ENCODE data around the gene DCHS1.

DCHS1 gene

GRCh38 chr11:6673523-6674218 is 18.1 kb upstream of the DCHS1 start:
- DNase-seq: no peak

DNA sequence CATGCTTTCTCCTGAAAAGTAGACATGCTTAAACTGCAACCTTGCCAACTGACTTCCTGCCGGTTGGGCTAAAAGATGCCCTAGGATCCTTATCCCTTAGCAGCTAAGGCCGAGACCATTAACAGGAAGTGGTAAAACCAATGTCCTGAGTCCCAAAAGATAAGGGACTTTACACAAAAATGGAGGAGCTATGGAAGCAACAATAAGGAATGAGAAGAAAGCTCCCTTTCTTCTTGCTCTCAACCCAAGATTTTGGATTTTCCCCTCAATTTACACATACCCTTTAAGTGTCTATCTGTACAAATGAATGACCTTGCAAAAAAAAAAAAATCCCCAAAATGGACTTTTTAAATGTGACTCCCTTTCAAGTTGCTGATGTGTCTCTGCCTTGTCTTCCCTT is 16.4 kb upstream of the DCHS1 start:
- no peak for DNase-seq

GRCh38 chr11:6670202-6670830 is 14.7 kb upstream of the DCHS1 start:
- DNase-seq: peak; percentile 19

DNA sequence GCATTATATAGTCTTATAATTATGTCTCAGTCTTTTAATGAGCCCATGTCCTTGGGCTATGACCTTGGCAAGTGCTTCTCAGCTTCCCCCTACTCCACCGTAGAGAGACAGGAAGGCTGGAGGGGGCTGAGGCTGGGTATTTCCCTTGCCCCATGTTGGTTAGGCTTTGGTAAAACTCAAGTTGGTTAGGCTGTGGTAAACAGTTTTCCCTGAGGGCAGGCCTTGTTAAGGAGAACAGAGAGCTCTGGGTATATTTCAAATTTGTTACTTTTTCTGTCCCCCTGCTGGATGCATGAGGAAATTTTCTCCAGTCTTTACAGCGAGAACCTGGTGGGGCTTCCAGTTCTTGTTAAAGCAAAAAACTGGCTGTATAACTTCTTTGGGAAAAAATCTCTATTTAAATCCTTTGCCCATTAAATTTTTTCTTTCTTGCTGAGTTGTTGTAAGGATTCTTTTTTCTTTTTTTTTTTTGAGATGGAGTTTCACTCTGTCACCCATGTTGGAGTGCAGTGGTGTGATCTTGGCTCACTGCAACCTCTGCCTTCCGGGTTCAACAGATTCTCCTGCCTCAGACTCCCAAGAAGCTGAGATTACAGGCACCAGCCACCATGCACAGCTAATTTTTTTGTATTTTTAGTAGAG is 12.2 kb upstream of the DCHS1 start:
- DNase-seq: peak; percentile 41

DNA sequence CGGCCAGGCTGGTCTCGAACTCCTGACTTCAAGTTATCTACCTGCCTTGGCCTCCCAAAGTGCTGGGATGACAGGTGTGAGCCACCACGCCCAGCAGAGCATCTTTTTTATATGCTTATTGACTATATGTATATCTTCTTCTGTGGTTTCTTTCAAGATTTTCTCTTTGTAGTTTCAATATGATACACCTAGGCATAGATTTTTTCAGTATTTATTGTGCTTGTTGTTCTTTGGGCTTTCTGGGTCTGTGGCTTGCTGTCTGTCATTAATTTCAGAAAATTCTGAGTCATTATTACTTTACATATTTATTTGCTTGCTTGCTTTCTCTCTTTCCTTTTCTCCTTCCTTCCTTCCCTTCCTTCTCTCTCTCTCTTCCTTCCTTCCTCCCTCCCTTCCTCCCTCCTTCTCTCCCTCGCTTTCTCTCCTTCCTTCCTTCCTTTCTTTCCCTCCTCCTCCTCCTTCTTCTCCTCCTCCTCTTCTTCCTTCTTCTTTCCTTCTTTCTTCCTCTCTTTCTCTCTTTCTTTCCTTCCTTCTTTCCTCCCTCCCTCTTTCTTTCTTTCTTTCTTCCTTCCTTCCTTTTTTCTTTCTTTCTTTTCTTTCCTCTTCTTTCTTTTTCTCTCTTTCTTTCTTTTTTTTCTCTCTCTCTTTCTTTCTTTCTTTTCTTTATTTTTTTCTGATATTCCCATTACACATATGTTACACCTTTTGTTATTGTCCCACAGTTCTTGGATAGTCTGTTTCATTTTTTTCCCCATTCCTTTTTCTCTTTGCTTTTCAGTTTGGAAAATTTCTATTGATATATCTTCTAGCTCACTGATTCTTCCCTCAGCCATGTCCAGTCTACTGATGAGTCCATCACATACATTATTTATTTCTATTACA is 10.9 kb upstream of the DCHS1 start:
- no peak for DNase-seq

- DNase-seq: no peak
Observed at GRCh38 chr11:6664551-6664950, 8.9 kb upstream of the DCHS1 start.

GRCh38 chr11:6663794-6664469 is 8.3 kb upstream of the DCHS1 start:
- DNase-seq: no peak

DNA sequence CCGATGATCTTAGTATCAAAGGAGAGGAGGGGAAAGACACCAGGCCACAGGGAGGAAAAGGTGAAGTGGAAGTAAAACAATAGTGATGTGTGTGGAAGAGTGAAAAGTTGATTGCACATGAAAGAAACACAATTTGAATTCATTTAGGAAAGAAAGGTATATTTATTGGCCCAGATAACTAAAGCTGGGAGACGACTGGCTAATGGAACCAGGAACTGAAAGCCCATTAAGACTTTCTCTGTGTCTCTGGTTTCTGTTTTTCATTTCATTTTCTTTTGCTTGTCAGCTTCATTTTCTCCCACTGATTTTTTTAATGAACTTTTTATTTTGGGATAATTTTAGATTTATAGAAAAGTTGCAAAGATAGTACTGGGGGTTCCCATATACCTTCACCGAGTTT is 5.1 kb upstream of the DCHS1 start:
- DNase-seq: no peak

GRCh38 chr11:6658647-6659046 is 3.0 kb upstream of the DCHS1 start:
- no peak for DNase-seq

GRCh38 chr11:6657346-6657745 is 1.7 kb upstream of the DCHS1 start:
- DNase-seq: no peak

GRCh38 chr11:6656936-6657335 is 1.3 kb upstream of the DCHS1 start:
- DNase-seq: no peak

GRCh38 chr11:6656584-6656915 is 941 bp upstream of the DCHS1 start:
- DNase-seq: no peak

DNA sequence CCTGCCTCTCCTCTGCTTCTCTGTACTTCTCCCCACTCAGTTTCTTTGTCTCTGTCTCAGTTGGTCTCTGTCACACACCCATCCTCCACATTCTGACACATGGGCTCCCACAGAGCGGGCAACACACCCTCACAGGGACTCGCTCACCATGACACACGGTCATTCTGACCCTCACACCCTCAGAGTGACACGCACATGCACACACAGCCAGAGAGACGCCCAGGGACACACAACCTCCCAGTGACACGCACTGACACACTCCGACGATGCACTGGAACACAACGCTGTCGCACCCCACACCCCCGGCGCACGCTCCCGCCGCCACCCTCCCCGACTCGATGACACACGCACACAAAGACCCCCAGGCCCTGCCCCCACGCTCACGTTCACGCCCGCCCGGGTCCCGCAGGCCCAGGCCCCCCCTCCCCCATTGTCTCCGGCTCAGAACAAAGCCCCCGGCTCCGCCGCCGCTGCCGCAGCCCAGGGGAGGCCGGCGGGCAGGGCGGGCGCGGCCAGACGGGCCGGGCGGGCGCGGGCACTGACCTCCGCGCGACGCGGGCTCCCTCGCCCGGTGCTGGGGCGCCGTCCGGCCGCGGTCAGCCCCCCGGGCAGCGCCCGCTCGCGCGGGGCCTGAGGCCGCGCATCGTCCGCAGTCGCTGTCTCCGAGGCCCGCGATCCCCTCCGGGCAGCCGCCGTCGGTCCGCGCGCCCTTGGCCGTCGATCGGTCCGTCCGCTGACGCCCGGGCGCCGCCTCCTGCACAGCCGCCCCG is 404 bp downstream of the DCHS1 start:
- DNase-seq: peak; percentile 47

- DNase-seq: no peak
Observed at GRCh38 chr11:6654281-6655019, 1.2 kb downstream of the DCHS1 start.

GRCh38 chr11:6653656-6654055 is 2.0 kb downstream of the DCHS1 start:
- DNase-seq: no peak

GRCh38 chr11:6653097-6653496 is 2.5 kb downstream of the DCHS1 start:
- DNase-seq: no peak

DNA sequence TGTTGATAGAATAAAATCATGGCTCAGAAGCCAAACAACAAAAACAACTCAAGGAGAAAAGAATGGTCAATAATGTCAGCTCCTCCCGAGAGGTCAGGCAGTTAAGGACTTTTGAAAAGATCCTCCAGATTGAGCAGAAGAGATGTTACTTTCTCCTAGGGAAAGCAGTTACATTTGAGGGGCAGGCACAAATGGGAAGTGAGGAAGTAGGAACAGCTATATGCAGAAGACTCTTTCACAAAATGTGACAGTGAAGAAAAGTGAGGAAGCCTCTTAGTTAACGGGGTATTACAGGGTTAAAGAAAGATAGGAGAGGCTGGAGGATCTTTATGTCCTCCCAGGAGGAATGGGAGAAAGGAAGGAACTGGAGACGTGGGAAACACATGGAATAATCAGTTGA is 3.4 kb downstream of the DCHS1 start:
- no peak for DNase-seq

DNA sequence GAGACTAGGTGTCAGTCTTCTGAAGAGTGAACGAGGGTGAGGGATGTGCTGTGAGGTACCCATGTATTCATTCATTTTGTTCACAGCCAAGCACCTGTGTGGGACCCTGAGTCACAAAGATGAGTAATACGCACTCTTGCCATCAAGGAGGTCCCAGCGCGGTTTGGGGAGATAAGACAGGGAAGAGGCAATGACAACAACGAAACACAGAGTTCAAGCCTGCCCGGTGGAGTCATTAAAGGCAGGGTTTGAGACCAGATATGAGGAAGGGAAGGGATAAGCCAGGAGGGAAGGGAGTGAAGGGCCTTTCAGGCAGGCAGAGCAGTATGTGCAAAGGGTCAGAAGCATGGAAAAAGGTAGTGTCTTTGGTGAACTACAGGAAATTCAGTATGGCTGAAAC is 4.6 kb downstream of the DCHS1 start:
- peak; percentile 48 for DNase-seq

DNA sequence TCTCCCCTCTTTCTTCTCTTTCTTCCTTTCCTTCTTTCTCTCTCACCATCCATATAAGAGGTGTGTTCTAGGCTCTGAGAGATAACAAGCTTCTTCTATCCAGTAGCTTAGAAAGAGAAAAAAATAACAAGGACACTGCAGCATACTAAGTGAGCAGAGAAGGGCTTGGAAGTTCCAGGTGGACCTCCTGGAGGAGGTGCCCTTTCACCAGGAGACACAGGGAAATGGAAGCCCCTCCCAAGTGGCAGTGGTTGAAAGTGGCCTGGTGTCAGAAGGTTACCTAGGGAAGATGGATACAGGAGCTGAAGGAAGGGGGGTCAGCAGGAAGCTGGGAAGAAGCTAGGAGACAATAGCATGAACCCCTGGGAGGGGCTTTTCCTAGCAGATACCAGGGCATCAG is 5.5 kb downstream of the DCHS1 start:
- DNase-seq: no peak

GRCh38 chr11:6648501-6648900 is 7.1 kb downstream of the DCHS1 start:
- no peak for DNase-seq

- no peak for DNase-seq
Observed at GRCh38 chr11:6647836-6648235, 7.8 kb downstream of the DCHS1 start.

All from CD4-positive, alpha-beta T cell treated with Interleukin-6 for 4 hours (primary cell).